ENCODE data around the gene SLC9A1. TPM values are rescaled to one million over a fixed set of nuclear protein-coding genes. Genes with fewer than 3 reads are reported as not detected.

Gene SLC9A1
- total and polyA plus RNA-seq, 4 donors: 4.5 to 24.9 (median 13.8) TPM

DNA sequence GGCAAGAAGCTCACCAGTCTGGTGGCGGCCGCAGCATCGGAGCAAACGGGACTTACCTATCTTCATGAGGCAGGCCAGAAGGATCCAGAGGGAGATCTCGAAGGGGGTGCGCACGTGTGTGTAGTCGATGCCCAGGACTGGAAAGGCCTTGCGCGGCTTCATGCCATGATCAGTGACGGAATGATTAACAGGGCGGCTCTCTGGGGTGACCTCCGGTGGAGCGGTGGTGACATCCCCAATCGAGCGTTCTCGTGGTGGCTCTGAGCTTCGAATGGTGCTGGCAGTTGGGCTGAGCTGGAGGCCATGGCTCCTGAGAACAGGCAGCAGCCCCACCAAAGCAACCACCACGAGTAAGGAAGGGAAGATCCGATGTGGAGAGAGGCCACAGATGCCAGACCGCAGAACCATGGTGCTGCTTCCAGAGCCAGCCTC is 982 bp downstream of the SLC9A1 start:
- intact Hi-C loops (cut with DNase I): loop anchor here (2.0 kb wide), 1 partner anchor 35 kb away; no protein-coding TSS in a partner anchor
- H3K27ac ChIP-seq (ENCODE audit: low read depth in 1 of 2, low read length in 2 of 2): peak overlapping the region in 1 of 2 donors; percentile 11
- no peak for ATAC-seq (ENCODE audit: low FRiP score)
- H3K9me3 ChIP-seq (ENCODE audit: control insufficient read depth, low read length): no peaks in the 10 kb centered on the region
- DNase-seq: no peak
- no peaks in the 10 kb centered on the region for H3K4me1 ChIP-seq (ENCODE audit: control insufficient read depth in 1 of 2, insufficient read depth in 2 of 2, low read length in 2 of 2)
- H3K4me3 ChIP-seq (ENCODE audit: low read length in 2 of 2): peak overlapping the region in 1 of 2 donors; percentile 82
- H3K27me3 ChIP-seq (ENCODE audit: control insufficient read depth in 1 of 2, insufficient read depth in 2 of 2, low read length in 1 of 2): no peaks in the 10 kb centered on the region
- no peaks in the 10 kb centered on the region for H3K36me3 ChIP-seq (ENCODE audit: control insufficient read depth in 1 of 2, insufficient read depth in 2 of 2, low read length in 1 of 2)
- WGBS, 2 donors: 79 to 80% methylated on average over 21 of the region's 21 CpGs

DNA sequence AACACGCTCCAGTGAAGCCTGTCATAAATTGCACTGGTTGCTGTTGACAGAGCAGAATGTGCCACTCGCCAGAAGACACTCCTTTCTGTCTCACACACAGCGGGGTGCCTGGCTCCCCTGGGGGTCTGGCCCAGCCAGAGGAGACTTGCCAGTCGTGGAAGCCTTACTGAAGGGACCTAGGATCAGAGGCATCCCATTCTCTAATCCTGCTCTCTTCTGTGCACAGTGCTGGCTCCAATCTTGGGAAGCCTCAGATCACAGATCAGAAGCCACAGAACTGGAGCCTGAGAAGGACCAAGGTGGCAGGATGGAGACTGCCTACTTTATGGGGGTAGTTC is 1.4 kb downstream of the SLC9A1 start:
- WGBS, 2 donors: 3 to 5% methylated on average over 4 of the region's 4 CpGs
- H3K9me3 ChIP-seq (ENCODE audit: control insufficient read depth, low read length): no peaks in the 10 kb centered on the region
- no peaks in the 10 kb centered on the region for H3K4me1 ChIP-seq (ENCODE audit: control insufficient read depth in 1 of 2, insufficient read depth in 2 of 2, low read length in 2 of 2)
- ATAC-seq (ENCODE audit: low FRiP score): peak; percentile 8
- no peaks in the 10 kb centered on the region for H3K36me3 ChIP-seq (ENCODE audit: control insufficient read depth in 1 of 2, insufficient read depth in 2 of 2, low read length in 1 of 2)
- intact Hi-C loops (cut with DNase I): no loop called here
- no peak overlapping the region for H3K4me3 ChIP-seq (ENCODE audit: low read length in 2 of 2)
- no peaks in the 10 kb centered on the region for H3K27me3 ChIP-seq (ENCODE audit: control insufficient read depth in 1 of 2, insufficient read depth in 2 of 2, low read length in 1 of 2)
- DNase-seq: no peak
- H3K27ac ChIP-seq (ENCODE audit: low read depth in 1 of 2, low read length in 2 of 2): peak overlapping the region in 1 of 2 donors; percentile 11

DNA sequence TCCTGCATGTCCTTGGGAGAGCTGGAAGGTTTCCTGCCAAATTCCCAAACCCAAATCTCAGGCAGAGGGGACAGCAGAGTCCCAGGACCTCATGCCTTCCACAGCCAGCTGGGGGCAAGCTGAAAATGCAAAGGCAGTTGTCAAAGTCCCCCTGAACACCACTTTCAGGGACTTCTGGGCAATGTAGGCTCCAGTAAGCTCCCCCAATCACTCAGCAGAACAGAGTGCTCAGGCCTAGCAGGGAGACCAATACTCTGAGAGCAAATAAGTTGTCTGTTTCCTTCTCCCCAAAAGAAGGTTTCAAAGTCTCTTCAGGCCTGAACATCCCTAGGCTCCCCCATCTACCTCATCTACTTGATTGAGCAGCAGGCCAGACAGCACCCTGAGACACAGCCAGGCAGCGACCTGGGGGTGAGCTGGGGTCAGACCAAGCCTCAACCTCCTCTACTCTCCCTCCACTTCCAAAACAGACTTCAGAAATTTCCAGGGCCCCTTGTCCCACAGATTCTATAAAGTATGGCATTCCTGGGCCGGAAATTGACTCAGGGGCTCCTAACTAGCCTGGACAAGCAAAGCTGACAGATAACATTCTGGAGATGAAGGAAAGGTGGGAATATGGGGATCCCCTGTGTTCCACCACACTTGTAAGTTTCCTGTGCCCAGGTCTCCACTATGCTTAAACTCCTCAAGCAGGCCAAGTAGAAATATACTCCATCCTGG is 1.9 kb downstream of the SLC9A1 start:
- Histone ChIP-seq H3K27ac (ENCODE audit: low read depth in 1 of 2, low read length in 2 of 2) (peak overlapping the region in 1 of 2 donors; percentile 68), H3K4me1 (ENCODE audit: control insufficient read depth in 1 of 2, insufficient read depth in 2 of 2, low read length in 2 of 2) (no peaks in the 10 kb centered on the region), H3K36me3 (ENCODE audit: control insufficient read depth in 1 of 2, insufficient read depth in 2 of 2, low read length in 1 of 2) (no peaks in the 10 kb centered on the region), H3K27me3 (ENCODE audit: control insufficient read depth in 1 of 2, insufficient read depth in 2 of 2, low read length in 1 of 2) (no peaks in the 10 kb centered on the region), H3K9me3 (ENCODE audit: control insufficient read depth, low read length) (no peaks in the 10 kb centered on the region), H3K4me3 (ENCODE audit: low read length in 2 of 2) (peak overlapping the region in 1 of 2 donors; percentile 12)
- DNase-seq (no peak), ATAC-seq (ENCODE audit: low FRiP score) (no peak)
- intact Hi-C loops (cut with DNase I): no loop called here
- 31 to 32% methylated on average over 2 of the region's 2 CpGs for WGBS, 2 donors

DNA sequence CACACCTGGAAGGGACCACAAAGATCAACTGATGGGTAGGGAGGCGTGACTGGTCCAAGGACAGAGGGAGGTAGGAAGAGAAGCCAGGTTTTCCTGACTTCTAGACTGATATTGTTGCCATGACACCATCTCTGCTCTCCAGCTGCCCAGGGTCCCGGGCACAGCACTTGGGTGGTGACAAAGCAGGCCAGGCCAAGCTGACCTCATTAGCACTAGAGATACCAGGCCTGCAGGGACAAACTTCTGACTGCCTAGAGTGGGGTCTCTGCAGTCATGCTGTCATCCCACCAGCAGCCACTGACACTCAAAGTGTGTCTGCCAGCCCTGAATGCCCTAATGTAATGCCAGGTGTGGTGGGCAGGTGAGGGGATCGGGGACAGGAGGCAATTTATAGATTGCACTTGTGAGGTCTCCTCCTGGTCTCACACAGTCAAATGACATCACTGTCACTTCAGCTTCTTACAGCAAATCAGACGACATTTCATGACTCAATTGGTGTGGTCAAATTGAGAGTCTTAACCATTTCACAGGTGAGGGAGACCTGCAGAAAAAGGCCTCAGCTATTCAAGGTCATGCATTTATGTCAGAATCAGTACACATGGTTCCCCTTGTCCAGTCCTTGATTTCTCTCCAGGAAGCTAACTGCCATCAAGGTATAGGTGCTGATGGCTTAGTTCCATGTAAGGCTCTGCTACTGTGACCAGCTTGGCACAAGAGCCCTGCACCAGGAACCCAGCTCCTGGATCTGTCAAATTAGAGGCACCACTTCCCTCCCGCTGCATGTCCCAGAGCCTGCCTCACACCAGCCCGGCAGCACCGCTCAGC is 2.7 kb downstream of the SLC9A1 start:
- no peak for ATAC-seq (ENCODE audit: low FRiP score)
- Histone ChIP-seq H3K4me3 (ENCODE audit: low read length in 2 of 2) (no peak overlapping the region), H3K4me1 (ENCODE audit: control insufficient read depth in 1 of 2, insufficient read depth in 2 of 2, low read length in 2 of 2) (no peaks in the 10 kb centered on the region), H3K27ac (ENCODE audit: low read depth in 1 of 2, low read length in 2 of 2) (no peak overlapping the region), H3K36me3 (ENCODE audit: control insufficient read depth in 1 of 2, insufficient read depth in 2 of 2, low read length in 1 of 2) (no peaks in the 10 kb centered on the region), H3K27me3 (ENCODE audit: control insufficient read depth in 1 of 2, insufficient read depth in 2 of 2, low read length in 1 of 2) (no peaks in the 10 kb centered on the region), H3K9me3 (ENCODE audit: control insufficient read depth, low read length) (no peaks in the 10 kb centered on the region)
- no peak for DNase-seq
- WGBS, 2 donors: 26 to 29% methylated on average over 7 of the region's 7 CpGs
- intact Hi-C loops (cut with DNase I): no loop called here

DNA sequence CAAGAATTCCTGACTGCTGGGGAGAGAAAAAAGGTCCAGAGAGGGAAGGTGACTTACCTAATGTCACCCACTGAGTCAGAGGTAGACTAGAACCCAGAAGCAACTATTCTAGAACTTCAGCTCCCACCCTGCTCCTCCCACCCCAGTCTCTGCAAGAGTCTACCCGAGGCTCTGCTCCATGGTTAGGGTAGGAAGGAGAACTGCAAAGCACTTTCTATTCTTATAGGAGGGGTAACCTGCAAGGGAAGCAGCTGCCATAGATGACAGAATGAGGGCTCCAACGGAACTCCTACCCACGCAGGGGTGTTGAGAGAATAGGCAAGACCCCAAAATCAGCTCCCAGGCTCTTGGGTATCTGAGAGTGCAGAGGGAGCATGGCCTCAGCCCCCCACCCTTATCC is 4.3 kb downstream of the SLC9A1 start:
- Histone ChIP-seq H3K4me3 (ENCODE audit: low read length in 2 of 2) (no peak overlapping the region), H3K4me1 (ENCODE audit: control insufficient read depth in 1 of 2, insufficient read depth in 2 of 2, low read length in 2 of 2) (no peaks in the 10 kb centered on the region), H3K36me3 (ENCODE audit: control insufficient read depth in 1 of 2, insufficient read depth in 2 of 2, low read length in 1 of 2) (no peaks in the 10 kb centered on the region), H3K27me3 (ENCODE audit: control insufficient read depth in 1 of 2, insufficient read depth in 2 of 2, low read length in 1 of 2) (no peaks in the 10 kb centered on the region), H3K27ac (ENCODE audit: low read depth in 1 of 2, low read length in 2 of 2) (no peak overlapping the region), H3K9me3 (ENCODE audit: control insufficient read depth, low read length) (no peaks in the 10 kb centered on the region)
- ATAC-seq (ENCODE audit: low FRiP score): no peak
- whole genome bisulfite sequencing, 2 donors: 80 to 85% methylated on average over 3 of the region's 3 CpGs
- no peak for DNase-seq
- intact Hi-C loops (cut with DNase I): no loop called here

DNA sequence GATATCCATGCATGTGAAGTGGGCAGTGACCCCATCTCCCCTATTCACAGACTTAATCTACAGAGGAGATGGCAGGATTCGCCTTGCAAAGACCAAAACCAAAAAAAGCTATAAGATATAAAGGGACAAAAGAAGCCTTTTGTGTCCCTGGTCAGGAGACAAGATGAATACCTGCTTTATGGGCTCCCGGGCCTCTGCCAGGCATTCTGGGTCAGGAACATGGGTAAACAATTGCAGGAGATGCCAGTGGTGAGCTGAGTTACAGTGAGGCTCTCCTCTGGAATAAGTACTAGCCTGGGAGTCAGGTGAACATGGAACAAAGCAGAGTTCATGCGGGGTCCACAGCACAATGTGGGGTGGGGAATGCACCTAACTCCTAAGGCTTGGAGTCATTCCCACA is 4.7 kb downstream of the SLC9A1 start:
- H3K4me3 ChIP-seq (ENCODE audit: low read length in 2 of 2): no peak overlapping the region
- no peaks in the 10 kb centered on the region for H3K9me3 ChIP-seq (ENCODE audit: control insufficient read depth, low read length)
- H3K27ac ChIP-seq (ENCODE audit: low read depth in 1 of 2, low read length in 2 of 2): no peak overlapping the region
- 93 to 94% methylated on average over 3 of the region's 3 CpGs for WGBS, 2 donors
- H3K27me3 ChIP-seq (ENCODE audit: control insufficient read depth in 1 of 2, insufficient read depth in 2 of 2, low read length in 1 of 2): no peaks in the 10 kb centered on the region
- intact Hi-C loops (cut with DNase I): no loop called here
- no peaks in the 10 kb centered on the region for H3K36me3 ChIP-seq (ENCODE audit: control insufficient read depth in 1 of 2, insufficient read depth in 2 of 2, low read length in 1 of 2)
- no peaks in the 10 kb centered on the region for H3K4me1 ChIP-seq (ENCODE audit: control insufficient read depth in 1 of 2, insufficient read depth in 2 of 2, low read length in 2 of 2)
- no peak for ATAC-seq (ENCODE audit: low FRiP score)
- DNase-seq: no peak

DNA sequence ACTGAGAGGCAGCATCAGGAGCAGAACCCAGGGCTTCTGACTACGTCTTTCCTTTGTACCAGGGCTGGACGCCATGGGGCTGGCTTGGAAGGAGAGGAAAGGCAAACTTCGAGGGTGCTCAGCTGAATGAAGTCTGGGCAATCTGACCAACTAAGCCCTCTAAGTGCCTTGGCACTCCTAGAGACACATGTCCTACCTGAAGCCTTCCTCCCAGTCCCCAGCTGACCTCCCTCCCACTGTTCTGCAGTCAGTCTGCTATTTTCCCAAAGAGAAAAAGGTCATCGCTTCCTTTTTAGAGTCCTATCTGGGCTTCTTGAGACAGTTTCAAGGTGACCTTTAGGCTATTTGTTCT is 5.2 kb downstream of the SLC9A1 start:
- WGBS, 2 donors: 74 to 78% methylated on average over 4 of the region's 4 CpGs
- DNase-seq: no peak
- no peaks in the 10 kb centered on the region for H3K27me3 ChIP-seq (ENCODE audit: control insufficient read depth in 1 of 2, insufficient read depth in 2 of 2, low read length in 1 of 2)
- H3K36me3 ChIP-seq (ENCODE audit: control insufficient read depth in 1 of 2, insufficient read depth in 2 of 2, low read length in 1 of 2): no peaks in the 10 kb centered on the region
- H3K27ac ChIP-seq (ENCODE audit: low read depth in 1 of 2, low read length in 2 of 2): no peak overlapping the region
- no peak for ATAC-seq (ENCODE audit: low FRiP score)
- no peaks in the 10 kb centered on the region for H3K4me1 ChIP-seq (ENCODE audit: control insufficient read depth in 1 of 2, insufficient read depth in 2 of 2, low read length in 2 of 2)
- H3K9me3 ChIP-seq (ENCODE audit: control insufficient read depth, low read length): no peaks in the 10 kb centered on the region
- H3K4me3 ChIP-seq (ENCODE audit: low read length in 2 of 2): no peak overlapping the region
- intact Hi-C loops (cut with DNase I): no loop called here

DNA sequence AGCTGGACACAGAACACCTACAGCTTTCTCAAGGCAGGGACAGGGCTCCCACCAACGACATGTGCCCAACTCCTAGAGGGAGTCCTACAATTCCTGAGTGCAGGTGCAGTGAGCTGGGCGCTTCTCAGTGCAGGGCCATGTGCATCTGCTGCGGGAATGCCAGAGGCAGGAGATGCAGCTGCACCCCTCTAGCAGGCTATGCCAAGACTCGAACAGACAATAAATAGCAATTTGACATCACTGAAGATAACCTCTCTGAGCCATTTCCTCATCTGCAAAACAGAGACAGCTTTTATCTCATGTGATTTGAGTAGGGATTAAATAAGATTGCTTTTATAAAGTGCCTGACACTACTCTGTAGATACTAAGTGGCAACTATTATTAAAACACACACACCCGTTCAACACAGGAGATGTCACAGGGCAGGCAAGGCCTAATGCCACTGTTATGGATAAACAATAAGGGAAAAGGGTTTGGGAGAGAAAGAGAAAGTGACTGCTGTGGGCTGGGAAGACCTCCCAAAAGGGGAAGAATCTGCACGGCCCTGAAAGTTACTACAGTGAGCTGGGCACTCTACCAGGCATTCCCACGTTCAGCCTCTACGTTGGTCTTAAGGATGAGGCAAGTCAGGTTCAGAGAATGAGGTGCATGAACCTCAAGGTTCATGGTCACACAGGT is 5.7 kb downstream of the SLC9A1 start:
- Histone ChIP-seq H3K4me1 (ENCODE audit: control insufficient read depth in 1 of 2, insufficient read depth in 2 of 2, low read length in 2 of 2) (no peaks in the 10 kb centered on the region), H3K4me3 (ENCODE audit: low read length in 2 of 2) (no peak overlapping the region), H3K9me3 (ENCODE audit: control insufficient read depth, low read length) (no peaks in the 10 kb centered on the region), H3K27me3 (ENCODE audit: control insufficient read depth in 1 of 2, insufficient read depth in 2 of 2, low read length in 1 of 2) (no peaks in the 10 kb centered on the region), H3K36me3 (ENCODE audit: control insufficient read depth in 1 of 2, insufficient read depth in 2 of 2, low read length in 1 of 2) (no peaks in the 10 kb centered on the region), H3K27ac (ENCODE audit: low read depth in 1 of 2, low read length in 2 of 2) (no peak overlapping the region)
- intact Hi-C loops (cut with DNase I): no loop called here
- 55 to 63% methylated on average over 8 of the region's 8 CpGs for WGBS, 2 donors
- DNase-seq (no peak), ATAC-seq (ENCODE audit: low FRiP score) (no peak)
